Measurements from ENCODE around the gene KIF5B. TPM values are rescaled to one million over a fixed set of nuclear protein-coding genes. Genes with fewer than 3 reads are reported as not detected.

KIF5B gene
- total and polyA plus RNA-seq, 2 of the 4 experiments (the other 2 are of a cell fraction): 33.5 to 68.5 TPM

DNA sequence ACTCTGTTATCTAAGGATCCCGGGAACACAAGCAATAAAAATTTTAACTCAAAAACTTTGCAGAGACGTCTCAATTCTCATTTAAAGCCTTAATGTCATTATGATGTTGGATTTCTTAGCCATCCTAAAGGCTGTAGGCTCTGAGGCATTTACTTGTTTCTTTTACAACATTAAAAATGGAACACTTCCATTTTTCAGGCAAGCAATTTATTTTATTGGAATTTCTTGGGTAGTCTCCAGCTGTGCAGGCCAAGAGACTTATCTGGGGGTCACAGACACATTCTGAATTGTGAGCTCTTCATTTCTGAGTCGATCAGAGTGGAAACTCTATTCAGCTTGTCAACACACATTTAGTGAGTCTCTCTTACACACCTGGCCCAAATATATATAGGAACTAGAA lies 48.0 kb upstream of the KIF5B start:
- ATAC-seq (ENCODE audit: low read depth) (no peak), DNase-seq (no peak)
- Histone ChIP-seq H4K8ac (ENCODE audit: low read depth in 2 of 2, low read length in 2 of 2) (no peak overlapping the region), H3K4me1 (ENCODE audit: control insufficient read depth, insufficient read depth, low read length) (no peaks in the 10 kb centered on the region), H2BK20ac (ENCODE audit: low read depth, low read length) (no peak overlapping the region), H2AK9ac (replicated peaks; ENCODE audit: low read depth, low read length, poor library complexity) (no peak overlapping the region), H3K18ac (ENCODE audit: low read depth, low read length) (no peak overlapping the region), H4K91ac (ENCODE audit: insufficient read depth, low read depth, low read length) (no peak overlapping the region), H3K4ac (ENCODE audit: low read depth, low read length) (no peak overlapping the region), H4K5ac (ENCODE audit: low read depth, low read length) (no peak overlapping the region), H3K79me1 (ENCODE audit: low read depth in 1 of 2, low read length in 2 of 2) (no peaks in the 10 kb centered on the region), H3K27me3 (ENCODE audit: control insufficient read depth, insufficient read depth, low read length) (peaks cover 5% of the 10 kb centered on the region), H3K23ac (ENCODE audit: low read depth, low read length) (no peak overlapping the region), H3K14ac (replicated peaks; ENCODE audit: low read depth, low read length) (no peak overlapping the region), H3K9ac (ENCODE audit: low read depth, low read length) (no peak overlapping the region), H3K9me1 (ENCODE audit: insufficient read depth, low read length) (no peaks in the 10 kb centered on the region), H3K4me2 (ENCODE audit: low read depth, low read length) (no peak overlapping the region), H3K36me3 (ENCODE audit: control insufficient read depth, insufficient read depth, low read length) (no peaks in the 10 kb centered on the region), H3K9me3 (ENCODE audit: control insufficient read depth, insufficient read depth, low read length) (no peaks in the 10 kb centered on the region), H4K20me1 (ENCODE audit: insufficient read depth, low read length) (no peaks in the 10 kb centered on the region), H3K56ac (ENCODE audit: extremely low read depth, insufficient read depth, low read length) (no peak overlapping the region), H2BK15ac (ENCODE audit: low read depth, low read length) (no peak overlapping the region), H2AFZ (replicated peaks; ENCODE audit: low read length, poor library complexity) (no peak overlapping the region), H3K4me3 (ENCODE audit: insufficient read depth, low read depth, low read length) (no peak overlapping the region), H2BK120ac (ENCODE audit: low read depth, low read length) (no peak overlapping the region), H3K27ac (ENCODE audit: insufficient read depth, low read length) (no peak overlapping the region), H2AK5ac (ENCODE audit: low read depth, low read length) (no peak overlapping the region), H2BK5ac (ENCODE audit: low read depth, low read length, poor library complexity, severe bottlenecking) (no peak overlapping the region)
- ChIA-PET POLR2A (ENCODE audit: unreplicated experiment) (no interaction called here), CTCF (no interaction called here)
- WGBS, 2 experiments (ENCODE audit: extremely low coverage in 2 of 2, insufficient read length in 1 of 2): 20% methylated on average over 1 of the region's 3 CpGs; no CpG with 5 or more reads in 1 of the 2 experiments
- in situ Hi-C loops (cut with MboI; ENCODE audit: low sequenced_read_pairs) (no loop called here), dilution Hi-C loops (cut with HindIII; ENCODE audit: low sequenced_read_pairs, unreplicated experiment) (no loop called here), intact Hi-C loops (cut with micrococcal nuclease) (no loop called here)
- no TSS peak for BruUV-seq (replicated peaks)
- TF ChIP-seq RAD21 (IDR thresholded peaks at IDR 0.05; ENCODE audit: low read length) (no peak), MAZ (IDR thresholded peaks at IDR 0.05; ENCODE audit: borderline replicate concordance, low read depth, low read length) (no peak)
